SK-N-SH (cell line): ENCODE measurements around the gene ALPI.

Source experiments
- CTCF ChIP-seq: fragments of 200-600 bp; sonication (generic); IDR thresholded peaks from 2 replicates; pipeline ENCODE4 v1.6.1; 2017; ENCODE audit warnings: antibody characterized with exemption, mild to moderate bottlenecking, moderate library complexity
- ELF1 ChIP-seq: IDR thresholded peaks from 2 replicates; pipeline ENCODE4 v1.4.0; 2012
- EP300 ChIP-seq, 2 experiments: IDR thresholded peaks; 2 replicates each; pipeline versions ENCODE4 v1.4.0 to v1.6.1; 2012; ENCODE audit warnings: borderline replicate concordance in 1 of 2, low read depth in 1 of 2, low read length in 1 of 2
- EZH2phosphoT487 ChIP-seq: fragments of 200-600 bp; sonication (generic); IDR thresholded peaks from 2 replicates; pipeline ENCODE4 v1.6.1; 2017; ENCODE audit warnings: low read depth, mixed run types, mild to moderate bottlenecking, antibody characterized with exemption, moderate library complexity, borderline replicate concordance
- GABPA ChIP-seq: IDR thresholded peaks from 2 replicates; pipeline ENCODE4 v1.4.0; 2012; ENCODE audit warnings: low read depth, mild to moderate bottlenecking
- JUND ChIP-seq: IDR thresholded peaks from 2 replicates; pipeline ENCODE4 v1.4.0; 2012
- MAX ChIP-seq: IDR thresholded peaks from 2 replicates; pipeline ENCODE4 v1.4.0; 2012; ENCODE audit warnings: low read depth
- MXI1 ChIP-seq: IDR thresholded peaks from 2 replicates; pipeline ENCODE4 v1.6.1; 2012; ENCODE audit warnings: mild to moderate bottlenecking, low read depth, low read length, improper control_type of control experiment
- NRF1 ChIP-seq: IDR thresholded peaks from 2 replicates; pipeline ENCODE4 v1.6.1; 2012; ENCODE audit warnings: low read depth, mild to moderate bottlenecking, low read length
- POLR2AphosphoS5 ChIP-seq: IDR thresholded peaks from 2 replicates; pipeline ENCODE4 v1.6.1; 2012; ENCODE audit warnings: low read depth, low read length
- RAD21 ChIP-seq: IDR thresholded peaks from 2 replicates; pipeline ENCODE4 v1.6.1; 2012; ENCODE audit warnings: mild to moderate bottlenecking, low read length
- SMC3 ChIP-seq: IDR thresholded peaks from 2 replicates; pipeline ENCODE4 v1.6.1; 2012; ENCODE audit warnings: low read depth, low read length, improper control_type of control experiment

- TF ChIP-seq POLR2AphosphoS5 (no peak), SMC3 (no peak), CTCF (no peak), MAX (no peak), NRF1 (no peak), EP300 (IDR thresholded peaks at IDR 0.05; ENCODE audit: borderline replicate concordance in 1 of 2, low read depth in 1 of 2, low read length in 1 of 2) (no peak), JUND (no peak), RAD21 (no peak), ELF1 (no peak), EZH2phosphoT487 (no peak), MXI1 (no peak), GABPA (no peak)
Measured at GRCh38 chr2:232457121-232458011, 1.4 kb downstream of the ALPI start.
